Measurements from ENCODE around the gene STK35. TPM values are rescaled to one million over a fixed set of nuclear protein-coding genes. Genes with fewer than 3 reads are reported as not detected.

The STK35 gene
- total and polyA plus RNA-seq, 2 of the 13 experiments (the other 11 are each of a cell fraction or from before 2014, with no cell fraction given) = 27.4 to 29.8 TPM

DNA sequence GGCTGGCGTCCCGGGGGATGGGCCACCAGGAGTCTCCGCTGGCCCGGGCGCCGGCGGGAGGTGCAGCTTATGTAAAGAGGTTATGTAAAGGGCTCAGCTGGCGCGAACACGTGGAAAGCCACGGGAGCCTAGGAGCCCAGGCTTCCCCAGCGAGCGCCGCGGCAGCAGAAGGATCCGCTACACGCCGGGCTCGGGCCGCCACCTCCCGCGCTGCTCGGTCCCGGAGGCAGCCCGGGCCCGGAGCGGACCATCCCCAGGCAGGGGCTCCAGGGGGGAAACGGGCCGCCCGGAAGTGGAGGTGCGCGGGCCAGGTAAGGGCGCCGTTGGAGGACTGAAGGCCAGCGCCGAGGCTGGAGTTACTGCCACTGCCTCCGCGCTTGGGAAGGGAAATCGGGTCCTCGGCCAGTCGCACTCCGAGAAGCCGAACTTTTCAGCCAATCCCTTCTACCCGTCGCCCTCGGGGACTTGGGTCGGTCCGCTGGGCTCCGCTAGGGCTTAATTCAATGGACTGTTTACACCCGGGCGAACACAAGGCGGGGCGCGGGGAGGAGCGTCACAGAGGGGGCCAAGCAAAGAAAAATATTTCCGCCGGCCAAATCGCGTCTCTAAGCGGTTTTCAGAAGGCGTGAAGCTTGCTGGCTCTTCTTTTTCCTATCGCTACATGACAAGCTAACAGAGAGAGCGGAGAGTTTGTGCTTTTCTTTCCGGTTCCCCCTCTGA is 398 bp downstream of the STK35 start (continued):
- TF ChIP-seq ZNF737 (CRISPR knock-in tag; IDR thresholded peaks at IDR 0.05; ENCODE audit: borderline replicate concordance) = peak; percentile 88; the same call in 1 of the 2 replicates
- peak; percentile 94; the same call in 1 of the 2 replicates for TF ChIP-seq ZNF367 (CRISPR knock-in tag; IDR thresholded peaks at IDR 0.05; ENCODE audit: borderline replicate concordance)
- TF ChIP-seq ZNF260 (CRISPR knock-in tag; IDR thresholded peaks at IDR 0.05; ENCODE audit: borderline replicate concordance, low read depth) = 0 out of 2 replicates have a peak, but pooled peaks have one; percentile 65
- peak; percentile 94 for TF ChIP-seq ZNF772 (CRISPR knock-in tag; IDR thresholded peaks at IDR 0.05)
- TF ChIP-seq, protein P1, sequence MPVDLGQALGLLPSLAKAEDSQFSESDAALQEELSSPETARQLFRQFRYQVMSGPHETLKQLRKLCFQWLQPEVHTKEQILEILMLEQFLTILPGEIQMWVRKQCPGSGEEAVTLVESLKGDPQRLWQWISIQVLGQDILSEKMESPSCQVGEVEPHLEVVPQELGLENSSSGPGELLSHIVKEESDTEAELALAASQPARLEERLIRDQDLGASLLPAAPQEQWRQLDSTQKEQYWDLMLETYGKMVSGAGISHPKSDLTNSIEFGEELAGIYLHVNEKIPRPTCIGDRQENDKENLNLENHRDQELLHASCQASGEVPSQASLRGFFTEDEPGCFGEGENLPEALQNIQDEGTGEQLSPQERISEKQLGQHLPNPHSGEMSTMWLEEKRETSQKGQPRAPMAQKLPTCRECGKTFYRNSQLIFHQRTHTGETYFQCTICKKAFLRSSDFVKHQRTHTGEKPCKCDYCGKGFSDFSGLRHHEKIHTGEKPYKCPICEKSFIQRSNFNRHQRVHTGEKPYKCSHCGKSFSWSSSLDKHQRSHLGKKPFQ (CRISPR knock-in tag; IDR thresholded peaks at IDR 0.05; ENCODE audit: insufficient replicate concordance) = peak; percentile 46
- TF ChIP-seq ZKSCAN8 (CRISPR knock-in tag; IDR thresholded peaks at IDR 0.05; ENCODE audit: borderline replicate concordance) = peak; percentile 77; the same call in 1 of the 2 replicates
- TF ChIP-seq, protein P2, sequence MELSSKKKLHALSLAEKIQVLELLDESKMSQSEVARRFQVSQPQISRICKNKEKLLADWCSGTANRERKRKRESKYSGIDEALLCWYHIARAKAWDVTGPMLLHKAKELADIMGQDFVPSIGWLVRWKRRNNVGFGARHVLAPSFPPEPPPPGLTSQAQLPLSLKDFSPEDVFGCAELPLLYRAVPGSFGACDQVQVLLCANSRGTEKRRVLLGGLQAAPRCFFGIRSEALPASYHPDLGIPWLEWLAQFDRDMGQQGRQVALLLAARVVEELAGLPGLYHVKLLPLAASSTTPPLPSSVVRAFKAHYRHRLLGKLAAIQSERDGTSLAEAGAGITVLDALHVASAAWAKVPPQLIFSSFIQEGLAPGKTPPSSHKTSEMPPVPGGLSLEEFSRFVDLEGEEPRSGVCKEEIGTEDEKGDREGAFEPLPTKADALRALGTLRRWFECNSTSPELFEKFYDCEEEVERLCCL (CRISPR knock-in tag; IDR thresholded peaks at IDR 0.05; ENCODE audit: borderline replicate concordance) = no peak; the same call in 1 of the 2 replicates
- TF ChIP-seq, protein P3, sequence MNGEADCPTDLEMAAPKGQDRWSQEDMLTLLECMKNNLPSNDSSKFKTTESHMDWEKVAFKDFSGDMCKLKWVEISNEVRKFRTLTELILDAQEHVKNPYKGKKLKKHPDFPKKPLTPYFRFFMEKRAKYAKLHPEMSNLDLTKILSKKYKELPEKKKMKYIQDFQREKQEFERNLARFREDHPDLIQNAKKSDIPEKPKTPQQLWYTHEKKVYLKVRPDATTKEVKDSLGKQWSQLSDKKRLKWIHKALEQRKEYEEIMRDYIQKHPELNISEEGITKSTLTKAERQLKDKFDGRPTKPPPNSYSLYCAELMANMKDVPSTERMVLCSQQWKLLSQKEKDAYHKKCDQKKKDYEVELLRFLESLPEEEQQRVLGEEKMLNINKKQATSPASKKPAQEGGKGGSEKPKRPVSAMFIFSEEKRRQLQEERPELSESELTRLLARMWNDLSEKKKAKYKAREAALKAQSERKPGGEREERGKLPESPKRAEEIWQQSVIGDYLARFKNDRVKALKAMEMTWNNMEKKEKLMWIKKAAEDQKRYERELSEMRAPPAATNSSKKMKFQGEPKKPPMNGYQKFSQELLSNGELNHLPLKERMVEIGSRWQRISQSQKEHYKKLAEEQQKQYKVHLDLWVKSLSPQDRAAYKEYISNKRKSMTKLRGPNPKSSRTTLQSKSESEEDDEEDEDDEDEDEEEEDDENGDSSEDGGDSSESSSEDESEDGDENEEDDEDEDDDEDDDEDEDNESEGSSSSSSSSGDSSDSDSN (CRISPR knock-in tag; IDR thresholded peaks at IDR 0.05) = peak; percentile 91
- TF ChIP-seq SOX13 (IDR thresholded peaks at IDR 0.05) = peak; percentile 38; the same call in 1 of the 2 replicates
- TF ChIP-seq SOX13 (CRISPR knock-in tag; conservative IDR thresholded peaks at IDR 0.05 in 1 of 2, IDR thresholded peaks at IDR 0.05 in 1 of 2) = no peak; a peak in 1 of 4 replicates
- TF ChIP-seq, protein P4, sequence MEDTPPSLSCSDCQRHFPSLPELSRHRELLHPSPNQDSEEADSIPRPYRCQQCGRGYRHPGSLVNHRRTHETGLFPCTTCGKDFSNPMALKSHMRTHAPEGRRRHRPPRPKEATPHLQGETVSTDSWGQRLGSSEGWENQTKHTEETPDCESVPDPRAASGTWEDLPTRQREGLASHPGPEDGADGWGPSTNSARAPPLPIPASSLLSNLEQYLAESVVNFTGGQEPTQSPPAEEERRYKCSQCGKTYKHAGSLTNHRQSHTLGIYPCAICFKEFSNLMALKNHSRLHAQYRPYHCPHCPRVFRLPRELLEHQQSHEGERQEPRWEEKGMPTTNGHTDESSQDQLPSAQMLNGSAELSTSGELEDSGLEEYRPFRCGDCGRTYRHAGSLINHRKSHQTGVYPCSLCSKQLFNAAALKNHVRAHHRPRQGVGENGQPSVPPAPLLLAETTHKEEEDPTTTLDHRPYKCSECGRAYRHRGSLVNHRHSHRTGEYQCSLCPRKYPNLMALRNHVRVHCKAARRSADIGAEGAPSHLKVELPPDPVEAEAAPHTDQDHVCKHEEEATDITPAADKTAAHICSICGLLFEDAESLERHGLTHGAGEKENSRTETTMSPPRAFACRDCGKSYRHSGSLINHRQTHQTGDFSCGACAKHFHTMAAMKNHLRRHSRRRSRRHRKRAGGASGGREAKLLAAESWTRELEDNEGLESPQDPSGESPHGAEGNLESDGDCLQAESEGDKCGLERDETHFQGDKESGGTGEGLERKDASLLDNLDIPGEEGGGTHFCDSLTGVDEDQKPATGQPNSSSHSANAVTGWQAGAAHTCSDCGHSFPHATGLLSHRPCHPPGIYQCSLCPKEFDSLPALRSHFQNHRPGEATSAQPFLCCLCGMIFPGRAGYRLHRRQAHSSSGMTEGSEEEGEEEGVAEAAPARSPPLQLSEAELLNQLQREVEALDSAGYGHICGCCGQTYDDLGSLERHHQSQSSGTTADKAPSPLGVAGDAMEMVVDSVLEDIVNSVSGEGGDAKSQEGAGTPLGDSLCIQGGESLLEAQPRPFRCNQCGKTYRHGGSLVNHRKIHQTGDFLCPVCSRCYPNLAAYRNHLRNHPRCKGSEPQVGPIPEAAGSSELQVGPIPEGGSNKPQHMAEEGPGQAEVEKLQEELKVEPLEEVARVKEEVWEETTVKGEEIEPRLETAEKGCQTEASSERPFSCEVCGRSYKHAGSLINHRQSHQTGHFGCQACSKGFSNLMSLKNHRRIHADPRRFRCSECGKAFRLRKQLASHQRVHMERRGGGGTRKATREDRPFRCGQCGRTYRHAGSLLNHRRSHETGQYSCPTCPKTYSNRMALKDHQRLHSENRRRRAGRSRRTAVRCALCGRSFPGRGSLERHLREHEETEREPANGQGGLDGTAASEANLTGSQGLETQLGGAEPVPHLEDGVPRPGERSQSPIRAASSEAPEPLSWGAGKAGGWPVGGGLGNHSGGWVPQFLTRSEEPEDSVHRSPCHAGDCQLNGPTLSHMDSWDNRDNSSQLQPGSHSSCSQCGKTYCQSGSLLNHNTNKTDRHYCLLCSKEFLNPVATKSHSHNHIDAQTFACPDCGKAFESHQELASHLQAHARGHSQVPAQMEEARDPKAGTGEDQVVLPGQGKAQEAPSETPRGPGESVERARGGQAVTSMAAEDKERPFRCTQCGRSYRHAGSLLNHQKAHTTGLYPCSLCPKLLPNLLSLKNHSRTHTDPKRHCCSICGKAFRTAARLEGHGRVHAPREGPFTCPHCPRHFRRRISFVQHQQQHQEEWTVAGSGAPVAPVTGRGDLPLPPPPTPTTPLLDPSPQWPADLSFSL (CRISPR knock-in tag; IDR thresholded peaks at IDR 0.05) = no peak; the same call in none of the 2 replicates
- TF ChIP-seq EEA1 (CRISPR knock-in tag; IDR thresholded peaks at IDR 0.05; ENCODE audit: borderline replicate concordance) = peak; percentile 85; the same call in 1 of the 2 replicates

Data from HepG2 (cell line).